ENCODE results near the gene TBX10.
"Not testable (repeated sequence)": the region's sequence is repeated elsewhere in the genome, so short reads cannot be mapped to it uniquely, and the experiment has no call there.

Gene TBX10

GRCh38 chr11:67639438-67639859 is at the start of gene TBX10:
Gene TBX10 (minus strand): TSS chr11:67639763. CDS start chr11:67639472, 291 bp downstream.
- DNase-seq, result no peak

GRCh38 chr11:67689178-67689577 is 49.6 kb upstream of the TBX10 start:
- DNase-seq, result no peak

DNA sequence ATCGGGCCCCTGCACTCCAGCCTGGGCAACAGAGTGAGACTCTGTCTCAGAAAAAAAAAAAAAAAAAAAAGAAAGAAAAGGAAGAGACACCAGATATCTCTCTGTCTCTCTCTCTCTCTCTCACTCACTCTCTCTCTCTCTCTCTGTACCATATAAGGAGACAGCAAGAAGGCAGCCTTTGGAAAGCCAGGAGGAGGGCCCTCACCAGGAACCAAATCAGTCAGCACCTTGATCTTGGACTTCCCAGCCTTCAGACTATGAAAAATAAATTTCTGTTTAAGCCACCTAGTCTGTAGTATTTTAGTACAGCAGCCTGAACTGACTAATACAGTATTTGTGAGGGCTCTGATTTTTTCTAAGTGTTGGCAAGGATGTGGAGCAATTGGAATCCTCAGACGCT is 48.4 kb upstream of the TBX10 start:
- DNase-seq, result no peak

GRCh38 chr11:67685641-67686332 is 46.2 kb upstream of the TBX10 start:
- not testable (repeated sequence) for DNase-seq

DNA sequence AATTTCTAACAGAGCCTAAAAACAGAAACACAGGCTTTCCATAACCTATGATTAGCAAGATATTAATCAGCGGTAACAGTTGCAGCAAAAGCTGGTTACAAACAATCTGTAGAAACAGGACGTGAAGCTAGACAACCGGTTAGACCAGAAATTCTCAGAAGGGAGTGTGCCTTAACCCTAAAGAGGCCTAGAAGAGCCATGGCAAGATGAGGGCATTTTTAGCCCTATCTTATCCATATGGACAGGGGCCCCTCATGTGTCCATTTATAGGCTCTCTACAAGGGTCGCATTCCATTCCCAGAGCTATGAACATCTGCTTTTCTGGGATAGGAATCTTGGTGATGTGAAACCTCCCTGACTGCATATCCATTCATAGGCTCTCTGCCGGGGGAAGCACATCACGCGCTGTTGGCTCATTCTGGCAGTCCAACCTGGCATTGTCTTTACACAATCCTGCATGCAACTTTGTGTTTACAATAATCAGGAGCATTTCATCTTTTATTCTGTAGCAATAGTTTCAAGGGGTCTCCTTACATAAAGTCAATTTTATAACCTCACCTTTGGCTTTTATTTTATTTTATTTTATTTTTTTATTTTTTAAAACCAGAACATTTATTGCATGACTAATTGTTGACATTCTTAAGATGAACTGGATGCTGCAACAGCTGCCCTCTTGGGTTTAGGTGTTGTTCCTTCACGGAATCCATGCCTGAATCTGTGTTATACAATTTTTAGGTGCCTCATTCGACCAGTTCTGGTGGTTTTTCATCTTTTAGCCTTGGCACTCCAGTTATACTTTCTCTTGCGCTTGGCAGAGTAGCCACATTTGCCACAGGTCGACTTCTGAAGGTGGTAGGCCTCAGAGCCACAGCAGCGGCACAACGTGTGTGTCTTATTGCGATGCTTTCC is 42.8 kb upstream of the TBX10 start:
- not testable (repeated sequence) for DNase-seq

DNA sequence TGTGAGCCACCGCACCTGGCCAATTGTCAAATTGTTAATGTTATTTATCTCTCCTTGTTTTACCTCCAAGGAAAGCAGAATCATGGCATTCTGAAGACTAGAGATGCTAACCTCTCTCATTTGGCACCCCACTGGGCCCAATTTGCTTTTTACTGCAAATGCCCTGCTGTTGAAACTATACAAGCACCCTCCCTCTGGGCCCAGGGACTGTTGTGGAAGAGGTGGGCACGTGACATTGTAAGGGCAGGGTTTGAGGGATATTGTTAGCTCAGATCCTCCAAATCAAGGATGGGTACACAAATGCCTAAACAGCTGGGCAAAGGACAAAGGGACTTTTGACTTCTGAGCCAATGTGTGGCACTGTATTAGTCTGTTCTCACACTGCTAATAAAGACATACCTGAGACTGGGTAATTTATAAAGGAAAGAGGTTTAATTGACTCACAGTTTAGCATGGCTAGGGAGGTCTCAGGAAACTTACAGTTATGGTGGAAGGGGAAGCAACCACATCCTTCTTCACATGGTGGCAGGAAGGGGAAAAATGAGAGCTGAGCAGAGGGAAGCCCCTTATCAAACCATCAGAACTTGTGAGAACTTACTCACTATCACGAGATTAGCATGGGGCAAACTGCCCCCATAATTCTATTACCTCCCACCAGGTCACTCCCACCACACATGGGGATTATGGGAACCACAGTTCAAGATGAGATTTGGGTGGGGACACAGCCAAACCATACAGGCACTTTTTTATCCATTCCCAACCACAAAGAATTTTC is 41.3 kb upstream of the TBX10 start:
- no peak for DNase-seq

- DNase-seq, result no peak
Measured at GRCh38 chr11:67675058-67675747, 35.6 kb upstream of the TBX10 start.

DNA sequence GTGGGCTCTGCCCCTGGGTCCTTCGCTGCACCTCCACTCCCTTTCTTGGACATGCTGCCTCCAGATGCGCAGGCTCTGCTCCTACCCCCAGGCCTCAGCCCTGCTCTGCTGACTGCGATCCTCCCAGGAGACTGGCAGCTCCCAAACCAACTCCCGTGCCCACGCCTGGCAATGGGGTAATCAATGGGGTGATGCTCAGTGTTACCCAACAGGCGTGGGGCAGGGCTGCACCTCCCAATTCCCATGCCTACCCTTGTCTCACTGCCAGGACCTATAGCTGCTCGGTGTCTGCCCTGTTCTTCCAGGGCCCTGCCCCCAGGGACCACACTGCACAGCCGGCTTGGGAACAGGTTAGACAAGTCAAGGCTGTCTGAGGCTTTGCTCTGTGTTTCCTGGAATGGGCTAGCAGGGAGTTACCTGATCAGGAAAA is 34.9 kb upstream of the TBX10 start, which contains the start of gene ALDH3B2:
Gene ALDH3B2, minus strand, starts transcription at position 182 of the 430 bp plus-strand sequence. CDS start 7,688 bp downstream, outside the sequence.
- DNase-seq, result peak; percentile 85

DNA sequence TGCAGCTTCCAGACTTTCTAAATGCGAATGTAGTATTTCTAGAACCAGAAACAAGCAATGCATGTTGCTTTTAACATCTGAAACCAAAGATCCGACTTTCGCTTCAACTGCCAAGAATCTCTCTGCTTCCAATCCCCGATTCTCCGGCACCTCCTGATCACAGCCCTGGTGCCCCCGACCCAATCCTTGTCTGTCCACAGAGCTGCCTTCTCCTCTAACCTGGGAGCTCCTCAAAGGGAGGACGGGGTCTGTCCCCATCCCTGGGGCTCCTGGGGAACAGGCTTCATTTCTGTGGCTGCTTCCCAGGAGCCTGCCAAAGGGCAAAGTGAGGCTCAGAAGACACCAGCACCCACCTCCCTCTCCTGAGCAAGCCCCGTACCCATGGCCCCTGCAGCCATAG is 34.3 kb upstream of the TBX10 start:
- DNase-seq, result no peak

DNA sequence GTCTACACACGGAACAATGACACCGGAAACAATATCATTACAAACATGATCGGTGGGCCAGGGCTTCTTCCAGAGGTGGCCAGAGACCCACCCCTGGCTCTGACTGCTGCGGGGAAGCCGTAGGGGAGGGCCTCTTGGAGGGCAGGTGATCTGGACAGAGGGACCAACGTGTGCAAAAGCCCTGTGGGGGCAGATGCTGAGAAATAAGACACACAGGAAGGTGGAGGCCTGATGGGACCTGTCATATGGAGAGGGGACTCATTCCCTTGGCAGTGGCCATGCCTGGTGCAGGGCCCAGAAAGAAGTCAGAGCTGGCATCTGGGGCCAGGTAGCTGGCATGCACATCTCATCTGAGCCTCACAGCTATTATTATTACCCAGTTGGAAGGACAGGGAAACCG is 33.8 kb upstream of the TBX10 start:
- DNase-seq, result no peak

DNA sequence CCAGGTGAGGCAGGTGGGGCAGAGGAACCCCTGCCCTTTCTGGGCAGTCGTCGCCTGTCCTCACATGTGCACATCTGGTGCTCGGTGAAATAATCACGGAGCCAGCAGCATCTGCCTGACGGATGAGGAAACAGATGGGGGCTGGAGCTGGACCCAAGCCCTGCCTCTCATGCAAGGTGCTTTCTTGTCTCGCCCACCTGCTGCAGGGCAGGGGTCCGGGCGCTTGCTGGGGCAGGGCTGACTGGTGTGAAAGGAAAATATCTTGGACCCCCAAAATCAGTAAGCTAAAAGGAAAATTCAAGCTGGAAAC is 31.6 kb upstream of the TBX10 start:
- no peak for DNase-seq

DNA sequence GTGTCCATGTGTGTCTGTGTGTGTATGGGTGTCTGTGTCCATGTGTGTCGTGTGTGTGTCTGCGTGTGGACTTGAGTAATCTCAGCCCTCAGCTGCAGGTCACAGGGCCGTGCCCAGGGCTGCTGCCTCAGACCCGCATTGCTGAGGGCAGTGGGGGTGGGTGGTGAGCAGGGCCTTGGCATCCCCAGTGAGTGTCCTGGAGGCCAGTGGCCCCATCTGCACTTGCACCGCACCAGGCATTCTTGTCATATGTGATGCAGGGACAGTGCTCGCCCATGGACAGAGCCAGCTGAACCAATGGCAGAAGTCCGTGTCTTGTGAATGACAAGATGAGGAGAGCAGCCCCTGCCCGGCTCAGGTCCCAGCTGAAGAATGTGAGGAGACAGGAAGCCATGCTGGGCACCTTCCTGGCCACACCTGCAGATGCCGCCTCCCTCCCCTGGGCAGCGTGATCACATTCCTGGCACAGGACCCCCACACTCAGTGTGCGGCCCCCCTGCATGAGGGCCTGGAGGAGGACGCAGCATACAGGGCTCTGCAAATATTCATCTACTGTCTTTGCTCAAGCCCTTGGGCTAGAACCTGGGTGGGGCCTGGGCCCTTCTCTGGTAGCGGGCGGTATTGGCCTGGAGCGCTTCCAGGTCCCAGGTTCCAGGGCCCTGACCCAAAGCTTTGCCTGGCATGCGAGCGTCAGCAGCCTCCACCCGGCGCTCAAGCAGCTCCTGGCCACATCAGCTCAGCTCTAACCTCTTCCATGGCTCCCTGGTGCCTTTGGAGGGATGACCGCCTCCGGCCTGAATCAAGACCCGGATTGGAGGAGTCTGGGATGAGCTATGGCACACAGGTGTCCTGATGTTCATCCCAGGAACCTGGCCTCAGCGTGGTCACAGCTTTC is 31.0 kb upstream of the TBX10 start:
- no peak for DNase-seq

DNA sequence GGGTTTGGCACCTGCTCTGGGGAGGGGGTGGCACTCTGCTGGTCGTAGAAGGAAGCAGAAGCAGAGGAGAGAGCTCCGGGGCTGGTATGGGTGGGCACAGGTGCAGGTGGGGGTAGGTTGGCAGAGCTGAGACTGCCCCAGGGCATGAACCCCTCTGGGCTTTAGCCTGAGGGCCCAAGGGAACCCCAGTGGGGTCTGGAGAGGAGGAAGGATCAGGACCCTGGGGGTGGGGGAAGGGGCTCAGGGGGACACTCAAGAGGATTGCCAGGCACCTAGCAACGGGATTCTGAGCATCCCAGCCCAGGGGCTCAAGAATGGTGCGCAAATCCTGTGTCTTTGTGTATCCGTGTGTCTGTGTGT is 28.6 kb upstream of the TBX10 start:
- no peak for DNase-seq

DNA sequence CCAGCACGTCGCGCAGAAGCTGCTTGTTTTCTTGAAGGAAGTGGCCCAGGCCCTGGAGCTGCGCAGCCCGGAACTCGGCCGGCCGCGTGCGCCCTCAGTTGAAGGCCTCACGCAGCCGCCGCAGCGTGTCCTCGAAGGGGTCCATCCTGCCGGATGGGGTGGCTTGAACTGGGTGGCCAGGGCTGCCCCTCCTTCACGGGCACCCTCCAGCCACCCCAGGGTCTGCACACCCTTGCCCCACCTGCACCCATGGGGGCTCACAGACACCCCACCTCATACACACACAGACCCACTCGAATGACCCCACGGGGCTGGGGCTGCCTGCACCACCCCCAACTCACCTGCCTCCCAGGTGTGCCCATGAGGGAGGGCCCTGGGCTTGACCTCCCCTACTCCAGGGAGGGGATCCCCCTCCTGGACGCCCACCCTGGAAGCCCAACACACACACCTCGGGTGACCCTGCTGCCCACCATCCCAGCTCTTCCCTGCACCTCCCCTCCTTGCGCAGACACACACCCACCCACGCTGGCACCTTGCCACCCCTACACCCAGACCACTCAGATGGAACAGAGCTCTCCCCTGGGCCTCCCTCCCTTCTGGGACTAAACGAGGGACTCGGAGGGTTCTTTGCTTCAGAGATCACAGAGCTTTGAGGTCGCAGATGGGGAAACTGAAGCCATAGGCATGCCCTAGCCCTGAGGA is 28.1 kb upstream of the TBX10 start:
- DNase-seq, result no peak

DNA sequence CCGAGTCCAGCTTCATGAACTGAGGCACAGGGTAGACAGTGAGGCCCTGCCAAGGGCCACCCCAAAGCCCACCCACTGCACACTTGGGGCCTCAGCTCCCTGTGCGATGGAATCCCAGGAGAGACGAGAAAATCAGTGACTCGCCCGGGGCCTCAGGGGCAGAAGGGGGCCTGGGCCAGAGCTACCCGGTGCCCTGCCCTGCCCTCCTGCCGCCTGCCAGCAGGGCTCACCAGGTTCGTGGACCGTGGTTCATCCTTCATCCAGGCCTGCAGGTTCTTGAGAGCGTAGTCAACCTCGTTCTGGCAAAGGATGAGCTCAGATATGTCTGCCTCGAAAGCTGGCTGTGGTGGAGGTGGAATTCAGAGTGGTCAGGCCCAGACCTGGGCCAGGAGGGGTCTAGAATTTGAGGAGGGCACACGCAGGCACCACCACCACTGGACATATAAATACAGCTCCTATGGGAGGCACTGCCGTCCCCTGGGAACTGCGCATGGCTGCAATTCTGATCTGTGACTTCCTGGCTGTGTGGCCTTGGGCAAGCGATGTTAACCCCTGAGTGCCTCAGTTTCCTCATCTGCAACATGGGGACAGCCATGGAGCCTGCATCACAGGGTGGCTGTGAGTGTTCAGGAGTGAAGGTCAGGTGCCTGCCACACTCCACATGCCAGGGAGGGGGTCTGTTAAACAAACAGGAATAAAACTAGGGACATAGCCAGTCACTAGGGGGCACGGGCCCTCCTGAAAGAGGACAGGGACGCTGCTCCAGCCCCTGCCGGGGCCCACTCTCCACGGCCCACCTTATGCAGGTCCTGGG is 27.3 kb upstream of the TBX10 start:
- no peak for DNase-seq

DNA sequence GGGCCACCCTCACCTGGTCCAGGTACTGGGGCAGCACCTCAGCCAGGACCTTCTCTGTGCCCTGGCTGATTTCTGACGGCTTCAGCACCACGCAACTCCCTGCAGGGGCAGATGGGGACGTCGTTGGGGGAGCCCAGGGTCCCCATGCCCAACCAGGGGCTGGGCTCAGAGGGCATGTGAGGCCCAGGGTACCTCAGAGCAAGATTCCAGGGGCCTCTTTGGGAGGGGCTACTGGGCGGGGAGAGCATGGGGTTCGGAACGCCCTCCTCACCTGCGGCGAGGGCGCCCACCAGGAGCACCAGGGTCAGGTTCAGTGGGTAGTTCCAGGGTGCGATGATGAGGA is 26.7 kb upstream of the TBX10 start:
- no peak for DNase-seq

GRCh38 chr11:67665541-67666302 is 26.2 kb upstream of the TBX10 start:
- no peak for DNase-seq

GRCh38 chr11:67664696-67665540 is 25.4 kb upstream of the TBX10 start:
- DNase-seq, result no peak

DNA sequence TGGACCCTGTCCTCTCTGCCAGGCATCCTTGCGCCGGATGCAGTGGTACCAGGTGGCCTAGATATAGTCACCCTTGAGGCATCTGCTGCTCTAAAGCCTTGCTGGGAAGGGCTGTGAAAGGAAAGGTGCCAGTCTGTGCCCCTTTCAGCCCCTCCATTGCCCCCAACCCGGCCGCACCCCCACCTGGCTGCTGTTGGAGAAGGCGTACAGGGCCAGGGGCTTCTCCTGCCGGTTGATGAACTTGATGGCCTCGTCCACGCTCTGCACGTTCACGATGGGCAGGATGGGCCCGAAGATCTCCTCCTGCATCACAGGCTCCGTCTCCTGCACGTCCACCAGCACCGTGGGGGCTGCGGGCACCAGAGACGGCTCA is 24.6 kb upstream of the TBX10 start:
- DNase-seq, result no peak

Data from NCI-H510A (cell line).